ENCODE results near the gene ATP2A1. TPM values are rescaled to one million over a fixed set of nuclear protein-coding genes. Genes with fewer than 3 reads are reported as not detected.

Gene ATP2A1
- total and polyA plus RNA-seq, 2 donors from 2014 or later, result 0.25 to 0.47 TPM

DNA sequence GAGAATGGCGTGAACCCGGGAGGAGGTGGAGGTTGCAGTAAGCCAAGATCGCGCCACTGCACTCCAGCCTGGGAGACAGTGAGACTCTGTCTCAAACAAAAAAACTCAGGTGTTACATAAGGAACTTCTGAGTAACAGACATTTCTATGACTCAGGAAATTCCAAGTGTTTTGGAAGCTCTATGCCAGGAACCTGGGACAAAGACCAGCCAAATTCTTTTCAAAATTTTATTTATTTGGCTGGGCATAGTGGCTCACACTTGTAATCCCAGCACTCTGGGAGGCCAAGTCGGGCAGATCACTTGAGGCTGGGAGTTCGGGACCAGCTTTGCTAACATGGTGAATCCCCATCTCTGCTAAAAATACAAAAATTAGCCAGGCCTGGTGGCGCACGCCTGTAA lies 19.9 kb upstream of the ATP2A1 start:
- Histone ChIP-seq H3K27ac (ENCODE audit: low read depth in 2 of 2, low read length in 2 of 2) (no peak overlapping the region), H3K4me1 (ENCODE audit: control insufficient read depth in 2 of 3, insufficient read depth in 2 of 3, low read depth in 1 of 3, low read length in 3 of 3) (no peaks in the 10 kb centered on the region), H3K9ac (ENCODE audit: low read length in 3 of 3) (no peak overlapping the region), H3K27me3 (ENCODE audit: control insufficient read depth, insufficient read depth, low read length) (no peaks in the 10 kb centered on the region), H3K9me3 (ENCODE audit: control insufficient read depth in 2 of 3, insufficient read depth in 1 of 3, low read length in 3 of 3) (no peaks in the 10 kb centered on the region), H3K36me3 (ENCODE audit: control insufficient read depth in 2 of 3, insufficient read depth in 3 of 3, low read length in 3 of 3) (no peaks in the 10 kb centered on the region), H3K4me3 (ENCODE audit: low read length in 3 of 3) (no peak overlapping the region)
- DNase-seq (no peak), FAIRE-seq (no peak)
- TF ChIP-seq, protein P1, sequence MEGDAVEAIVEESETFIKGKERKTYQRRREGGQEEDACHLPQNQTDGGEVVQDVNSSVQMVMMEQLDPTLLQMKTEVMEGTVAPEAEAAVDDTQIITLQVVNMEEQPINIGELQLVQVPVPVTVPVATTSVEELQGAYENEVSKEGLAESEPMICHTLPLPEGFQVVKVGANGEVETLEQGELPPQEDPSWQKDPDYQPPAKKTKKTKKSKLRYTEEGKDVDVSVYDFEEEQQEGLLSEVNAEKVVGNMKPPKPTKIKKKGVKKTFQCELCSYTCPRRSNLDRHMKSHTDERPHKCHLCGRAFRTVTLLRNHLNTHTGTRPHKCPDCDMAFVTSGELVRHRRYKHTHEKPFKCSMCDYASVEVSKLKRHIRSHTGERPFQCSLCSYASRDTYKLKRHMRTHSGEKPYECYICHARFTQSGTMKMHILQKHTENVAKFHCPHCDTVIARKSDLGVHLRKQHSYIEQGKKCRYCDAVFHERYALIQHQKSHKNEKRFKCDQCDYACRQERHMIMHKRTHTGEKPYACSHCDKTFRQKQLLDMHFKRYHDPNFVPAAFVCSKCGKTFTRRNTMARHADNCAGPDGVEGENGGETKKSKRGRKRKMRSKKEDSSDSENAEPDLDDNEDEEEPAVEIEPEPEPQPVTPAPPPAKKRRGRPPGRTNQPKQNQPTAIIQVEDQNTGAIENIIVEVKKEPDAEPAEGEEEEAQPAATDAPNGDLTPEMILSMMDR (IDR thresholded peaks at IDR 0.05; ENCODE audit: borderline replicate concordance, extremely low read depth, insufficient read depth), result no peak
- intact Hi-C loops (cut with DNase I), result no loop called here

DNA sequence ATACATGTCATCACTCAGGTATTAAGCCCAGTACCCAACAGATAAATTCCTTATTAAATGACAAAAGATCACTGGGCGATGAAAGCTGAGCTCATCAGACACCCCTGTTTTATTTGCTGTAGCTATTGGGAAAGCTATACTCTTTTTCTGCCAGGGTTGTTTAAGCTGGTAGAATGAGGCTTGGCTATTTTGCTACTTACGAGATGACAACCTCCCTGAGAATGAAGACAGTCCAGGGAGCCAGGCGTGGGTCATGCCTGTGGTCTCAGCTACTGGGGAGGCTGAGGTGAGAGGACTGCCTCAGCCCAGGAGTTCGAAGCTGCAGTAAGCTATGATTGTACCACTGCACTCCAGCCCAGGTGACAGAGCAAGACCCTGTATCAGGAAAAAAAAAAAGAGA lies 19.0 kb upstream of the ATP2A1 start:
- TF ChIP-seq, protein P1 (IDR thresholded peaks at IDR 0.05; ENCODE audit: borderline replicate concordance, extremely low read depth, insufficient read depth), result no peak

DNA sequence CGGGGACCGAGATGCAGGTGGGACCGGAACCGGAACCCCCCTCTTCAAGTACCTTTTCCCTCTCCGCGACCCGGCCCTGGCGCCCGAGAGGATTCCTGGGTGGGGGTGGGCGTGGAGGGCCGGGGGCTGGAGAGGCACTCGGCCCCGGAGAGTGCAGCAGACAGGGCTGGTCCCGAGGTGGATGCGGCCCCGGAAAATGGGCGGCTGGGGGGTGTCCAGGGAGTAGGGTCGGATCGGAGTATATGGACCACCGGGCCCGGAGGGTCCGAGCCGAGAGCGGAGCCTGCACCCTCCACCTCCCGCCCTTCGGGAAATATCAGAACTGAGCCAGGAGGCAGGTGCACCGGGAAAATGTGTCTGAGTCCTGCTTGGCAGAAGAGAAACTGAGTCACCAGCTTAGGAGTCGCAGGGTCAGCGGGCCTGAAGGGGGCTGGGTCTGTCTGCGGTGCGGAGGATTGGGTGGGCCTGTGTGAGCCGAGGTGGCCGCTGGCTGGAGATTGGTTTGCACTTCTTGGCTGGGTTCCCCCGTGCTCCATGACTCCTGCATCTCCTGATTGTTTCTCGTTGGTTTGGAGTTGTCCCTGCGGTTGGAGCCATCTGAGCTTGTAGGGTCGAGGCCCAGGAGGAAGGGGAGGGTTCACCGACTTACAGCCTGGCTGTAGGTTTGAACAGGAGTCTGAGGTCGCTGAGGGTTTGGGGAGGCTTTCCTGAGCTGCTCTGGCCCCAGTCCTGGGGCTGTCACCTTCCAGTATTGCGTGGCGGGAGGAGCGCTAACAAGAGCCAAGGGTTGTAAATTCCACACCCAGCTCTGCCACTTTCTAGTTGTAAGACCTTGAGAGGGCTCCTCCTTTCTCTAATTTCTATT lies 14.1 kb upstream of the ATP2A1 start:
- Histone ChIP-seq H3K36me3 (ENCODE audit: control insufficient read depth in 2 of 3, insufficient read depth in 3 of 3, low read length in 3 of 3) (peaks cover 0 to 11% (median 3%) of the 10 kb centered on the region in 3 donors), H3K27ac (ENCODE audit: low read depth in 2 of 2, low read length in 2 of 2) (peak overlapping the region; percentile 93 to 97), H3K27me3 (ENCODE audit: control insufficient read depth, insufficient read depth, low read length) (no peaks in the 10 kb centered on the region), H3K4me3 (ENCODE audit: low read length in 3 of 3) (peak overlapping the region; percentile 64 to 98 (median 95)), H3K9ac (ENCODE audit: low read length in 3 of 3) (peak overlapping the region; percentile 44 to 99 (median 73)), H3K4me1 (ENCODE audit: control insufficient read depth in 2 of 3, insufficient read depth in 2 of 3, low read depth in 1 of 3, low read length in 3 of 3) (peaks cover 0 to 15% (median 5%) of the 10 kb centered on the region in 3 donors), H3K9me3 (ENCODE audit: control insufficient read depth in 2 of 3, insufficient read depth in 1 of 3, low read length in 3 of 3) (no peaks in the 10 kb centered on the region)
- TF ChIP-seq, protein P1 (IDR thresholded peaks at IDR 0.05; ENCODE audit: borderline replicate concordance, extremely low read depth, insufficient read depth), result no peak
- intact Hi-C loops (cut with DNase I), result no loop called here
- FAIRE-seq (no peak), DNase-seq (peak in 1 of 5 donors; percentile 36)

More for the DNA sequence above, 19.0 kb upstream of the ATP2A1 start:
- no peaks in the 10 kb centered on the region for H3K9me3 ChIP-seq (ENCODE audit: control insufficient read depth in 2 of 3, insufficient read depth in 1 of 3, low read length in 3 of 3)
- H3K4me1 ChIP-seq (ENCODE audit: control insufficient read depth in 2 of 3, insufficient read depth in 2 of 3, low read depth in 1 of 3, low read length in 3 of 3), result peaks cover 0 to 4% (median 0%) of the 10 kb centered on the region in 3 donors
- no peaks in the 10 kb centered on the region for H3K27me3 ChIP-seq (ENCODE audit: control insufficient read depth, insufficient read depth, low read length)
- no peak overlapping the region for H3K9ac ChIP-seq (ENCODE audit: low read length in 3 of 3)
- FAIRE-seq (no peak), DNase-seq (no peak)
- intact Hi-C loops (cut with DNase I), result no loop called here
- H3K4me3 ChIP-seq (ENCODE audit: low read length in 3 of 3), result no peak overlapping the region
- H3K27ac ChIP-seq (ENCODE audit: low read depth in 2 of 2, low read length in 2 of 2), result no peak overlapping the region
- H3K36me3 ChIP-seq (ENCODE audit: control insufficient read depth in 2 of 3, insufficient read depth in 3 of 3, low read length in 3 of 3), result no peaks in the 10 kb centered on the region
